Measurements from ENCODE around the gene ABLIM3.

- no peak for TF ChIP-seq CTCF (IDR thresholded peaks at IDR 0.05)
- TF ChIP-seq REST (IDR thresholded peaks at IDR 0.05; ENCODE audit: insufficient read depth in 1 of 2, low read depth in 2 of 2, low read length in 1 of 2): no peak
- no peak for TF ChIP-seq SIN3A (IDR thresholded peaks at IDR 0.05; ENCODE audit: borderline replicate concordance, insufficient read depth, low read depth, low read length)
- TF ChIP-seq POLR2AphosphoS5 (IDR thresholded peaks at IDR 0.05; ENCODE audit: low read depth, low read length): no peak
- TF ChIP-seq TCF7L2 (IDR thresholded peaks at IDR 0.05; ENCODE audit: low read depth, low read length): no peak
These were observed 8.6 kb downstream of the ABLIM3 start for GRCh38 chr5:149149942-149150341.

Data from Panc1 (cell line).